Endothelial cell of umbilical vein (primary cell): Measurements from ENCODE around the gene SETX. TPM values are rescaled to one million over a fixed set of nuclear protein-coding genes. Genes with fewer than 3 reads are reported as not detected.

Experiments
- BruUV-seq: library from RNA; stranded (reverse); fragments of 400-500 nt; replicated peaks from 2 replicates; lab custom pipeline; 2021; lab: Mats Ljungman, UMichigan
- CTCF ChIA-PET: fragments of 300-600, 350-600 bp; sonication (Branson Sonifier 250); formaldehyde crosslinking; loops from one replicate; lab custom pipeline; 2021; ENCODE audit warnings: antibody characterized with exemption, inconsistent platforms; lab: Charles Lee
- POLR2A ChIA-PET: fragments of 300-600, 350-600 bp; sonication (Branson Sonifier 250); formaldehyde crosslinking; loops from one replicate; lab custom pipeline; 2021; ENCODE audit warnings: antibody characterized with exemption, inconsistent platforms; lab: Charles Lee
- DNase-seq: peaks from one replicate; pipeline ENCODE4 v3.0.0-alpha.2; 2011; ENCODE audit warnings: low read depth, low spot score
- FAIRE-seq: peaks from 2 replicates; lab custom pipeline; 2011; peaks lifted over from hg19 to GRCh38; lab: Jason Lieb, UNC
- H2AFZ ChIP-seq: 2 replicates; pipeline ENCODE4 v1.6.0; 2012; ENCODE audit warnings: low read depth, low read length, control low read depth, inconsistent platforms
- H3K27ac ChIP-seq: 2 replicates; pipeline ENCODE4 v1.5.1; 2011; ENCODE audit warnings: low read depth, mild to moderate bottlenecking, control low read depth, low read length, moderate library complexity; ENCODE audit not compliant: insufficient read depth
- H3K27me3 ChIP-seq, 2 experiments: 2 replicates each; pipeline versions ENCODE4 v1.6.0 to v1.6.1; 2011; ENCODE audit warnings: low read length in 2 of 2, mixed read lengths in 1 of 2; ENCODE audit not compliant: control insufficient read depth in 2 of 2, insufficient read depth in 2 of 2
- H3K36me3 ChIP-seq, 2 experiments: 2 replicates in 1 of 2; 3 replicates in 1 of 2; pipeline ENCODE4 v1.5.1; 2011; ENCODE audit warnings: low read length in 2 of 2, mild to moderate bottlenecking in 1 of 2, moderate library complexity in 1 of 2; ENCODE audit not compliant: control insufficient read depth in 2 of 2, insufficient read depth in 2 of 2; ENCODE audit errors: extremely low read depth in 1 of 2
- H3K4me1 ChIP-seq: 3 replicates; pipeline ENCODE4 v1.5.1; 2011; ENCODE audit warnings: mild to moderate bottlenecking, low read length; ENCODE audit not compliant: control insufficient read depth, insufficient read depth; ENCODE audit errors: extremely low read depth
- H3K4me2 ChIP-seq: 2 replicates; pipeline ENCODE4 v1.6.1; 2011; ENCODE audit warnings: low read length, control low read depth, mixed read lengths; ENCODE audit not compliant: insufficient read depth
- H3K4me3 ChIP-seq, 3 experiments: fragments of 200-600 bp in 1 of 3; sonication (generic), shearing (Covaris generic) in 1 of 3; replicated peaks in 1 of 3; 2 replicates each; pipeline ENCODE4 v1.5.1; 2011 to 2016; ENCODE audit warnings: control low read depth in 3 of 3, low read length in 3 of 3, mild to moderate bottlenecking in 2 of 3, inconsistent platforms in 1 of 3, low read depth in 1 of 3, moderate library complexity in 1 of 3; ENCODE audit not compliant: insufficient read depth in 1 of 3
- H3K79me2 ChIP-seq: 2 replicates; pipeline ENCODE4 v1.6.0; 2012; ENCODE audit warnings: low read length, inconsistent platforms; ENCODE audit not compliant: control insufficient read depth, insufficient read depth
- H3K9ac ChIP-seq: replicated peaks from 2 replicates; pipeline ENCODE3; 2011; ENCODE audit warnings: low read length, control low read depth; ENCODE audit not compliant: insufficient read depth; ENCODE audit errors: extremely low read depth
- H3K9me1 ChIP-seq: replicated peaks from 3 replicates; pipeline ENCODE4 v1.6.0; 2011; ENCODE audit warnings: mild to moderate bottlenecking, low read length; ENCODE audit not compliant: control insufficient read depth, insufficient read depth; ENCODE audit errors: extremely low read depth
- H3K9me3 ChIP-seq: replicated peaks from 2 replicates; pipeline ENCODE4 v1.5.1; 2012; ENCODE audit warnings: low read length, inconsistent platforms; ENCODE audit not compliant: control insufficient read depth, insufficient read depth
- H4K20me1 ChIP-seq: replicated peaks from 2 replicates; pipeline ENCODE3; 2011; ENCODE audit warnings: mild to moderate bottlenecking, low read length; ENCODE audit not compliant: control insufficient read depth, insufficient read depth; ENCODE audit errors: extremely low read depth
- EZH2 ChIP-seq: IDR thresholded peaks from 2 replicates; pipeline ENCODE4 v1.6.1; 2012; ENCODE audit warnings: borderline replicate concordance, low read depth, mild to moderate bottlenecking, moderate library complexity, low read length, inconsistent platforms; ENCODE audit not compliant: severe bottlenecking
- FOS ChIP-seq: IDR thresholded peaks from 2 replicates; pipeline ENCODE4 v1.6.1; 2011; ENCODE audit warnings: mild to moderate bottlenecking, low read length, moderate library complexity, borderline replicate concordance; ENCODE audit not compliant: insufficient read depth
- GATA2 ChIP-seq: IDR thresholded peaks from 2 replicates; pipeline ENCODE4 v1.7.0; 2011; ENCODE audit warnings: low read depth, mild to moderate bottlenecking, moderate library complexity, mixed read lengths, low read length; ENCODE audit not compliant: insufficient read length, insufficient read depth
- JUN ChIP-seq: IDR thresholded peaks from 2 replicates; pipeline ENCODE4 v1.6.1; 2011; ENCODE audit warnings: borderline replicate concordance, low read depth; ENCODE audit not compliant: insufficient read length, insufficient read depth
- MAX ChIP-seq: IDR thresholded peaks from 2 replicates; pipeline ENCODE4 v1.6.1; 2011; ENCODE audit not compliant: insufficient read depth, insufficient read length
- MYC ChIP-seq: IDR thresholded peaks from one replicate; pipeline ENCODE4 v1.6.1; 2011; ENCODE audit warnings: mild to moderate bottlenecking, low read depth, low read length
- POLR2A ChIP-seq: IDR thresholded peaks from 2 replicates; pipeline ENCODE4 v1.6.1; 2012; ENCODE audit warnings: low read depth, mild to moderate bottlenecking, control low read depth, low read length
- POLR2AphosphoS5 ChIP-seq: IDR thresholded peaks from 2 replicates; pipeline ENCODE4 v1.6.1; 2012; ENCODE audit warnings: low read depth, mild to moderate bottlenecking, control low read depth, low read length, moderate library complexity; ENCODE audit not compliant: insufficient read depth
- dilution Hi-C: fragments of 300-500 bp; cut with MboI; formaldehyde crosslinking; loops from one replicate; pipeline ENCODE4 v1.15.0; 2019; ENCODE audit warnings: low sequenced_read_pairs; ENCODE audit not compliant: extremely low pct_ligation_motif_present
- intact Hi-C: fragments of 100-400 bp; cut with micrococcal nuclease; formaldehyde crosslinking; loops from one replicate; pipeline ENCODE4 v1.10.0; 2022
- polyA plus RNA-seq, 4 experiments: library from polyadenylated mRNA; depleted of rRNA in 3 of 4; stranded (reverse) in 3 of 4; unstranded in 1 of 4; fragments of >200 nt; gene quantifications; 2 replicates each; pipeline versions ENCODE4 v1.2.1 to v1.2.3, GENCODE V29; 2011 to 2012; ENCODE audit warnings: missing spikeins in 1 of 4
- total RNA-seq: library from RNA; stranded (reverse); gene quantifications from 2 replicates; pipeline ENCODE4 v1.2.3, GENCODE V29; 2021
- TF ChIP-seq, protein P1 (sequence below), 2 donors: IDR thresholded peaks; 1 replicate in 1 of 2; 2 replicates in 1 of 2; pipeline ENCODE4 v1.5.1; 2011; ENCODE audit warnings: low read length in 2 of 2, mild to moderate bottlenecking in 2 of 2, moderate library complexity in 2 of 2, control low read depth in 1 of 2, inconsistent platforms in 1 of 2, low read depth in 1 of 2; ENCODE audit not compliant: insufficient read depth in 1 of 2; ENCODE audit errors: extremely low read depth in 1 of 2

SETX gene
- total and polyA plus RNA-seq, 2 donors (not counting 3 experiments of a cell fraction or from before 2014, with no cell fraction given) = 20.9 to 47.7 TPM

DNA sequence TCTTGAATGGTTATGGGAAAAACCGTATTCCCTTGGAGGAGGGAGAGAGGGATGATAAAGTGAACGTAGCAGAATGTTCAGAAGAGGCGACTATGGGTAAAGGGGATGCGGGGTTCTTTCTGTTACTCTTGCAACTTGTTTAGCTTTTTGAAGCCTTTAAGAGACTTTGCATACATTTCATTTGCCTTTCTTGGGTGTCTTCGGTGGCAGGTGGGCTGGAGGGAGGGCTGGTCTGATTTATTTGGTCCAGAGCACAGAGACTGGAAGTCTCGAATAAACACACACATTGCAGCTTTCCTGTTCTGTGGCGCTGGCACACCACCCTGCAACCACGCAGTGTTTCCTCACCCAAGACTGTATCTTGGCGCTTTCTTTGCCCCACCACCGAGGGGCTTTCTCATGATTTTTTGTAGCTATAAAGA, 28.7 kb upstream of the SETX start:
- BruUV-seq = no TSS peak

More for the DNA sequence above, 28.7 kb upstream of the SETX start:
- Histone ChIP-seq H3K27me3 (no peaks in the 10 kb centered on the region), H3K9ac (no peak overlapping the region), H3K9me3 (no peaks in the 10 kb centered on the region), H3K36me3 (peaks cover 12 to 28% of the 10 kb centered on the region in 2 experiments), H3K79me2 (no peaks in the 10 kb centered on the region), H3K4me1 (no peaks in the 10 kb centered on the region), H4K20me1 (no peaks in the 10 kb centered on the region), H2AFZ (no peak overlapping the region), H3K4me2 (no peak overlapping the region), H3K4me3 (no peak overlapping the region), H3K9me1 (no peaks in the 10 kb centered on the region), H3K27ac (no peak overlapping the region)
- FAIRE-seq (no peak), DNase-seq (no peak)
- TF ChIP-seq, protein P1, sequence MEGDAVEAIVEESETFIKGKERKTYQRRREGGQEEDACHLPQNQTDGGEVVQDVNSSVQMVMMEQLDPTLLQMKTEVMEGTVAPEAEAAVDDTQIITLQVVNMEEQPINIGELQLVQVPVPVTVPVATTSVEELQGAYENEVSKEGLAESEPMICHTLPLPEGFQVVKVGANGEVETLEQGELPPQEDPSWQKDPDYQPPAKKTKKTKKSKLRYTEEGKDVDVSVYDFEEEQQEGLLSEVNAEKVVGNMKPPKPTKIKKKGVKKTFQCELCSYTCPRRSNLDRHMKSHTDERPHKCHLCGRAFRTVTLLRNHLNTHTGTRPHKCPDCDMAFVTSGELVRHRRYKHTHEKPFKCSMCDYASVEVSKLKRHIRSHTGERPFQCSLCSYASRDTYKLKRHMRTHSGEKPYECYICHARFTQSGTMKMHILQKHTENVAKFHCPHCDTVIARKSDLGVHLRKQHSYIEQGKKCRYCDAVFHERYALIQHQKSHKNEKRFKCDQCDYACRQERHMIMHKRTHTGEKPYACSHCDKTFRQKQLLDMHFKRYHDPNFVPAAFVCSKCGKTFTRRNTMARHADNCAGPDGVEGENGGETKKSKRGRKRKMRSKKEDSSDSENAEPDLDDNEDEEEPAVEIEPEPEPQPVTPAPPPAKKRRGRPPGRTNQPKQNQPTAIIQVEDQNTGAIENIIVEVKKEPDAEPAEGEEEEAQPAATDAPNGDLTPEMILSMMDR (IDR thresholded peaks at IDR 0.05; ENCODE audit: extremely low read depth in 1 of 2, insufficient read depth in 1 of 2, low read depth in 1 of 2, low read length in 2 of 2) = no peak
- TF ChIP-seq MYC (no peak), JUN (no peak), MAX (no peak), POLR2A (no peak), POLR2AphosphoS5 (no peak), EZH2 (no peak), GATA2 (no peak), FOS (no peak)
- intact Hi-C loops = no loop called here
- CTCF ChIA-PET = interaction anchor here (0.9 kb wide), 1 partner anchor 15 kb away, joined by 3 read pairs; no protein-coding TSS in a partner anchor
- dilution Hi-C loops = no loop called here
- POLR2A ChIA-PET = no interaction called here
